ENCODE results near the gene SLC4A1. TPM values are rescaled to one million over a fixed set of nuclear protein-coding genes. Genes with fewer than 3 reads are reported as not detected.

The SLC4A1 gene
- total and polyA plus RNA-seq, 2 of the 13 experiments (the other 11 are each of a cell fraction or from before 2014, with no cell fraction given), result not detected

- TF ChIP-seq KMT2B (CRISPR knock-in tag; IDR thresholded peaks at IDR 0.05), result peak; percentile 35; the same call in 1 of the 2 replicates
- TF ChIP-seq ZNF205 (CRISPR knock-in tag; IDR thresholded peaks at IDR 0.05), result no peak; the same call in 1 of the 2 replicates
- no peak for TF ChIP-seq ZNF678 (CRISPR knock-in tag; IDR thresholded peaks at IDR 0.05)
- TF ChIP-seq ZBED4 (CRISPR knock-in tag; IDR thresholded peaks at IDR 0.05; ENCODE audit: borderline replicate concordance), result 0 out of 2 replicates have a peak, but pooled peaks have one; percentile 63
- TF ChIP-seq HNF1A (IDR thresholded peaks at IDR 0.05; ENCODE audit: low read depth), result no peak
- TF ChIP-seq HNF1A (CRISPR knock-in tag; IDR thresholded peaks at IDR 0.05; ENCODE audit: borderline replicate concordance), result no peak
- peak; percentile 71; the same call in 1 of the 2 replicates for TF ChIP-seq ZMYM3 (CRISPR knock-in tag; IDR thresholded peaks at IDR 0.05)
- no peak for TF ChIP-seq RORA (CRISPR knock-in tag; IDR thresholded peaks at IDR 0.05)
- peak; percentile 98 for TF ChIP-seq ETV5 (CRISPR knock-in tag; IDR thresholded peaks at IDR 0.05; ENCODE audit: borderline replicate concordance)
- peak; percentile 24; the same call in 1 of the 2 replicates for TF ChIP-seq ZBTB38 (CRISPR knock-in tag; IDR thresholded peaks at IDR 0.05)
- no peak for TF ChIP-seq TGIF2 (CRISPR knock-in tag; IDR thresholded peaks at IDR 0.05)
- no peak for TF ChIP-seq ZNF737 (CRISPR knock-in tag; IDR thresholded peaks at IDR 0.05; ENCODE audit: borderline replicate concordance)
- TF ChIP-seq HOXA3 (CRISPR knock-in tag; IDR thresholded peaks at IDR 0.05), result peak; percentile 82
- no peak for TF ChIP-seq PBX3 (CRISPR knock-in tag; IDR thresholded peaks at IDR 0.05; ENCODE audit: borderline replicate concordance)
- no peak for TF ChIP-seq CHD4 (IDR thresholded peaks at IDR 0.05; ENCODE audit: borderline replicate concordance, low read length)
- TF ChIP-seq XRCC5 (optimal IDR thresholded peaks at IDR 0.05; ENCODE audit: low read length), result peak; percentile 44
- no peak for TF ChIP-seq GPBP1L1 (CRISPR knock-in tag; IDR thresholded peaks at IDR 0.05)
- TF ChIP-seq FOXJ3 (CRISPR knock-in tag; IDR thresholded peaks at IDR 0.05; ENCODE audit: borderline replicate concordance), result no peak
- 0 out of 2 replicates have a peak, but pooled peaks have one; percentile 70 for TF ChIP-seq ZNF580 (CRISPR knock-in tag; IDR thresholded peaks at IDR 0.05; ENCODE audit: borderline replicate concordance, low read depth)
Measured at GRCh38 chr17:44279666-44280391, 11.9 kb upstream of the SLC4A1 start (continued).
